Activated T-helper 2 cell treated with anti-CD3 and anti-CD28 coated beads, Interferon-gamma antibody, Interleukin-2, Interleukin-4, amounts not matched to agents 10 μg/mL and 5 μg/mL and 100 μg/mL, durations not matched to agents 14 hours and 24 hours and 36 hours (primary cell): ENCODE measurements around the gene INTS3. TPM values are rescaled to one million over a fixed set of nuclear protein-coding genes. Genes with fewer than 3 reads are reported as not detected.
A peak's percentile ranks its signal among the peaks of the same experiment; 100 is the strongest.

Source experiments
- DNase-seq: peaks from one replicate; pipeline ENCODE4 v3.0.0; 2021; ENCODE audit warnings: low spot score
- H3K27ac Mint-ChIP-seq: one replicate; pipeline ENCODE4 v1.8.0; 2021; ENCODE audit warnings: mixed read lengths
- H3K27me3 Mint-ChIP-seq: one replicate; pipeline ENCODE4 v1.8.0; 2021; ENCODE audit warnings: low read depth, mixed read lengths
- H3K36me3 Mint-ChIP-seq: one replicate; pipeline ENCODE4 v1.8.0; 2021; ENCODE audit warnings: low read depth, mixed read lengths
- H3K4me1 Mint-ChIP-seq: one replicate; pipeline ENCODE4 v1.8.0; 2021; ENCODE audit warnings: low read depth, mixed read lengths
- H3K4me3 Mint-ChIP-seq: one replicate; pipeline ENCODE4 v1.8.0; 2021; ENCODE audit warnings: low read depth, mild to moderate bottlenecking, moderate library complexity, mixed read lengths
- H3K9me3 Mint-ChIP-seq: one replicate; pipeline ENCODE4 v1.8.0; 2021; ENCODE audit warnings: mixed read lengths
- intact Hi-C: fragments of 100-400 bp; cut with micrococcal nuclease; formaldehyde crosslinking; loops from one replicate; pipeline ENCODE4 v1.15.1; 2023
- total RNA-seq: library from RNA; stranded (reverse); gene quantifications from 2 replicates; pipeline ENCODE4 v1.2.3, GENCODE V29; 2022

The INTS3 gene
- total RNA-seq, 1 donor from 2014 or later: 54.0 TPM

DNA sequence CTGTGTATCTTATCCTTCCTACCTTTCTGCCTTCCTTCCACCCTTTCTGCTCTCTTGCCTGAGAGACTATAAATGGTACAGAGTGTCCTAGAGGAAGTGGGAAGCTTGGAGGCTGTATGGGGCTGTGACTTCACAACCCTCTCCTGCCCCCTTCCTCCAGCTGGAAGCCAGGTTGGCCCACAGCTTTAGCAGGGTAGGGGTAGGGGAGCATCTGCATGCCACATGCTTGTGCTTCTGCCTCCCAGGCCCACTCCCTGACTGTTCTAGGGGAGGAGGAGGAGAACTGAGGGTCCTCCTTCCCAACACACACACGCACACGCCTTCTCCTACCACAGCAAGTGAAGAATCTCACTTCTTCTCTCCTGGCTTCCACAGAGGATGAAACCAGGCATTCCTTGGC lies 43.4 kb downstream of the INTS3 start:
- no peak overlapping the region for H3K4me3 Mint-ChIP-seq
- no peak for DNase-seq
- peaks cover 57% of the 10 kb centered on the region for H3K36me3 Mint-ChIP-seq
- H3K9me3 Mint-ChIP-seq: no peaks in the 10 kb centered on the region
- H3K27ac Mint-ChIP-seq: no peak overlapping the region
- intact Hi-C loops: no loop called here
- H3K4me1 Mint-ChIP-seq: peaks cover 14% of the 10 kb centered on the region
- no peaks in the 10 kb centered on the region for H3K27me3 Mint-ChIP-seq

- Mint-ChIP-seq H3K27ac (no peak overlapping the region), H3K4me3 (no peak overlapping the region), H3K27me3 (no peaks in the 10 kb centered on the region), H3K36me3 (peaks cover 55% of the 10 kb centered on the region), H3K4me1 (peaks cover 19% of the 10 kb centered on the region), H3K9me3 (no peaks in the 10 kb centered on the region)
- DNase-seq: no peak
- intact Hi-C loops: no loop called here
Measured at GRCh38 chr1:153771841-153772593, 44.2 kb downstream of the INTS3 start.

DNA sequence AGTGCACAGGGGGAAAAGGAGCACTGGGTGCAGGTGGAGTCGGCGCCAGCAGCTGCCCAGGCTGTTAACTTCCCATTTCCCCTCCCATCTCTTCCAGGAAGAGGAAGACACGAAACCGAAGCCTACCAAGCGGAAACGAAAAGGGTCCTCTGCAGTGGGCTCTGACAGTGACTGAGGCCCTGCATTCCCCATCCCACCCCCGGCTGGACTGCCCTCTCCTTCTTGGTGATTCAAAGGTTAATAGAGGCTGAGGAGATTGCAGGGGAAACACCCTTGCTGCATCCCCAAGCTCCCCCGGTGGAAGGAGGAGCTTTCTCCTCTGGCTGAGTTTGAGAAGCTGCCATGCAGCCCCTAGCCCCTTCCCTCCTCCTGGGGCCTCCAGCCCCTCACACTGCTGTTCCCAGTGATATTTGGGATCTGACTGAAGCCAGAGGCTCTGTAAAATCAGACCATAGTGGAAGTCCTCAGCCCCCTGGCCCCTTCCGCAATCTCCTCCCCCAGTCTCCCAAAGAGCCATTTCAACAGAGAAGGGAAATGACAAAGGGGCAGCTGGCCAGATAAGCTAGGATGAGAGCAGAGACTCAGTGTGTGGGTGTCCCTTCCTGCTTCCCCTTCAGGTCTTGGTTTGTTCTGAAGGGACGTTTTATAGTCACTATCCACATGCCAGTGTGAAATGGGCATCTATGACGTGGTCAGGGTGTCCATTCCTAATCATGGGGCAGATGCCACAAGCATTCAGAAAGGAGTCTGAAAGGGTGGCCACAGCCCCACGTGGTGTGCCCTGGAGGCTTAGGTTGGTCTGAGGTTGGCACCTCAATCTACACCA lies 45.5 kb downstream of the INTS3 start:
- Mint-ChIP-seq H3K27me3 (no peaks in the 10 kb centered on the region), H3K27ac (peak overlapping the region; percentile 12), H3K4me1 (peaks cover 24% of the 10 kb centered on the region), H3K4me3 (peak overlapping the region; percentile 48), H3K36me3 (peaks cover 48% of the 10 kb centered on the region), H3K9me3 (no peaks in the 10 kb centered on the region)
- intact Hi-C loops: no loop called here
- DNase-seq: no peak

DNA sequence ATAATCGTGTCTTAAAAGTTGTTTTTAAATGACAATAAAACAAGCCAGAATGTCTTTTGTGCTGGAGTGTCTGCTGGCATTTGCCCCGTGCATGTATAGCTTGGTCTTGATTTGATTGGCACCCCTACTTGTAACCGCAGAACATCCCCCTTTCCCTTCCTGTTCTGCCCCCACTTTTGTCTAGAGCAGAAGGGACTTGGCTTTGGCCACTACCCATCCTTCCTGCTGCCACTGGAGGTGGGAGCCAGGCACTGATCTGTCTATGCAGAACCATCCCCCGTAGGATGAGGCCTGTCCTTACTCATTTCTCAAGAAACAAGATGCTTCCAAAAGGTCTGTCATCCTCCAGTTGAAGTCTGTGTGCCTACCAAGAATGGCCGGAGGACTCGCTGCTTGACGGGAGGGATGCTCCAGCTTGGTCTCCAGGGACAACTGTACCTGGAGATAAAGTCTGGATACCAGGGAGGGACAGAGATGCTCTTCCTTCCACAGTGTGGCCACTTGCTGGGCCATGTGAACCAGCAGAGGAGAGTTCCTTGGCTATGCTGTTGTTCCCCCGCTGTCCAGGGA lies 46.3 kb downstream of the INTS3 start:
- no peak for DNase-seq
- intact Hi-C loops: no loop called here
- Mint-ChIP-seq H3K27me3 (no peaks in the 10 kb centered on the region), H3K27ac (peak overlapping the region; percentile 33), H3K9me3 (no peaks in the 10 kb centered on the region), H3K4me3 (no peak overlapping the region), H3K36me3 (peaks cover 43% of the 10 kb centered on the region), H3K4me1 (peaks cover 24% of the 10 kb centered on the region)

GRCh38 chr1:153774780-153775457 lies 47.1 kb downstream of the INTS3 start, which contains the start of gene SLC27A3:
Gene SLC27A3 (plus strand): TSS chr1:153775407. CDS start chr1:153775498, 91 bp downstream.
- intact Hi-C loops: no loop called here
- no peaks in the 10 kb centered on the region for H3K9me3 Mint-ChIP-seq
- no peaks in the 10 kb centered on the region for H3K27me3 Mint-ChIP-seq
- peak within 1 kb of the TSS; percentile 58 for H3K27ac Mint-ChIP-seq
- H3K4me3 Mint-ChIP-seq: peak within 1 kb of the TSS; percentile 77
- H3K4me1 Mint-ChIP-seq: peaks cover 24% of the 10 kb centered on the region
- no peak for DNase-seq
- peaks cover 39% of the 10 kb centered on the region for H3K36me3 Mint-ChIP-seq

DNA sequence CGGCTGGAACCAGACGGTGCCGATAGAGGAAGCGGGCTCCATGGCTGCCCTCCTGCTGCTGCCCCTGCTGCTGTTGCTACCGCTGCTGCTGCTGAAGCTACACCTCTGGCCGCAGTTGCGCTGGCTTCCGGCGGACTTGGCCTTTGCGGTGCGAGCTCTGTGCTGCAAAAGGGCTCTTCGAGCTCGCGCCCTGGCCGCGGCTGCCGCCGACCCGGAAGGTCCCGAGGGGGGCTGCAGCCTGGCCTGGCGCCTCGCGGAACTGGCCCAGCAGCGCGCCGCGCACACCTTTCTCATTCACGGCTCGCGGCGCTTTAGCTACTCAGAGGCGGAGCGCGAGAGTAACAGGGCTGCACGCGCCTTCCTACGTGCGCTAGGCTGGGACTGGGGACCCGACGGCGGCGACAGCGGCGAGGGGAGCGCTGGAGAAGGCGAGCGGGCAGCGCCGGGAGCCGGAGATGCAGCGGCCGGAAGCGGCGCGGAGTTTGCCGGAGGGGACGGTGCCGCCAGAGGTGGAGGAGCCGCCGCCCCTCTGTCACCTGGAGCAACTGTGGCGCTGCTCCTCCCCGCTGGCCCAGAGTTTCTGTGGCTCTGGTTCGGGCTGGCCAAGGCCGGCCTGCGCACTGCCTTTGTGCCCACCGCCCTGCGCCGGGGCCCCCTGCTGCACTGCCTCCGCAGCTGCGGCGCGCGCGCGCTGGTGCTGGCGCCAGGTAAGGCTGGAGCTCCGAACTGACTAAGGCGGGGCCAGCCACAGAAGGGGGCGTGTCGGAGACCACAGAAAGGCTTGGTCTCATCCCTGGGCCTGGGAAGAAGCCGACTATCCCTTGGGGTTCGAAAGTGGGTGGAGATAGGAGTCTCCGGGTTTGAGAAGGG lies 47.8 kb downstream of the INTS3 start:
- Mint-ChIP-seq H3K27me3 (no peaks in the 10 kb centered on the region), H3K27ac (no peak overlapping the region), H3K36me3 (peaks cover 39% of the 10 kb centered on the region), H3K9me3 (no peaks in the 10 kb centered on the region), H3K4me1 (peaks cover 24% of the 10 kb centered on the region), H3K4me3 (peak overlapping the region; percentile 77)
- intact Hi-C loops: no loop called here
- DNase-seq: peak; percentile 49

DNA sequence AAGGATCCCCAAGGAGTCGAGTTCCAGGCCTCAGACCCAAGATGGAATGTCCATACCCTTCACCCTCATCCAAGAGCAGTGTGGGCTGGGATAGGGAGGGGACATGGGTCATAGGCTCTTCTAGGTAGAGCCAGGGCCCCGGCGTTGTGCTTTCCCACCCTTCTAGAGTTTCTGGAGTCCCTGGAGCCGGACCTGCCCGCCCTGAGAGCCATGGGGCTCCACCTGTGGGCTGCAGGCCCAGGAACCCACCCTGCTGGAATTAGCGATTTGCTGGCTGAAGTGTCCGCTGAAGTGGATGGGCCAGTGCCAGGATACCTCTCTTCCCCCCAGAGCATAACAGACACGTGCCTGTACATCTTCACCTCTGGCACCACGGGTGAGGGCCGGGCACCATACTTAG lies 48.5 kb downstream of the INTS3 start:
- Mint-ChIP-seq H3K4me1 (peaks cover 24% of the 10 kb centered on the region), H3K27me3 (no peaks in the 10 kb centered on the region), H3K4me3 (peak overlapping the region; percentile 77), H3K36me3 (peaks cover 36% of the 10 kb centered on the region), H3K27ac (no peak overlapping the region), H3K9me3 (no peaks in the 10 kb centered on the region)
- DNase-seq: no peak
- intact Hi-C loops: no loop called here

DNA sequence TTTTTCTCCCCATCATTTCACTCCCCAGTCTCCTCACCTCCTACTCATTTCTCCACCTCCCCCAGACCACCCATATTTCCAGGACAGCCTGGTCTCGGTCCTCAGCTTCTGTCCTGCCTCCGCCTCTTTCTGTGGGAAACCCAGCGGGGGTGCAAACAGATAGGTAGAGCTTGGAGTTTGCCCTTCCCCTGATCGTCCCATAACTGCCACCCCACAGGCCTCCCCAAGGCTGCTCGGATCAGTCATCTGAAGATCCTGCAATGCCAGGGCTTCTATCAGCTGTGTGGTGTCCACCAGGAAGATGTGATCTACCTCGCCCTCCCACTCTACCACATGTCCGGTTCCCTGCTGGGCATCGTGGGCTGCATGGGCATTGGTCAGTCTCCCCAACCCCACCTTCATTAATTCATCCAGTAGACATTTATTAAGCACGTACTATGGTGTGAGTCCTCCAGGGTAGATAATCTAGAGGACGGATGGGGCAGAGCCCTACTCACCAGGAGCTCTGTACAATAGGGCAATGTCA lies 49.1 kb downstream of the INTS3 start:
- Mint-ChIP-seq H3K4me1 (peaks cover 24% of the 10 kb centered on the region), H3K27ac (no peak overlapping the region), H3K4me3 (peak overlapping the region; percentile 63), H3K27me3 (no peaks in the 10 kb centered on the region), H3K9me3 (no peaks in the 10 kb centered on the region), H3K36me3 (peaks cover 34% of the 10 kb centered on the region)
- DNase-seq: no peak
- intact Hi-C loops: no loop called here

DNA sequence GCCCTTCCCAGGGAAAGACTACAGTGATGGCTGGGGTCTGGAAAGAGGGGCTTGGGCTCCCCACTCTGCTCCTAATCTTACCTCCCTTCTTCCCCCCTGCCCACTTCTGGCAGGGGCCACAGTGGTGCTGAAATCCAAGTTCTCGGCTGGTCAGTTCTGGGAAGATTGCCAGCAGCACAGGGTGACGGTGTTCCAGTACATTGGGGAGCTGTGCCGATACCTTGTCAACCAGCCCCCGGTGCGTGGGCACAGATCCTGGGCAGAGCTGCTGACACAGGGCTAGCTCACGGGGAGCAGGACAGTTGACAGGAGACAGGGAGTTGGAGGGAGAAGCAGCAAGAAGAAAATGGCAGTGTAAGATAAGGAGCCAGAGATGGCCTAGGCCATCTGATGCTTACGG lies 49.8 kb downstream of the INTS3 start:
- Mint-ChIP-seq H3K36me3 (peaks cover 28% of the 10 kb centered on the region), H3K27ac (no peak overlapping the region), H3K27me3 (no peaks in the 10 kb centered on the region), H3K9me3 (no peaks in the 10 kb centered on the region), H3K4me1 (peaks cover 24% of the 10 kb centered on the region), H3K4me3 (no peak overlapping the region)
- intact Hi-C loops: no loop called here
- DNase-seq: no peak

GRCh38 chr1:153778051-153778823 lies 50.4 kb downstream of the INTS3 start:
- intact Hi-C loops: no loop called here
- no peaks in the 10 kb centered on the region for H3K9me3 Mint-ChIP-seq
- H3K36me3 Mint-ChIP-seq: peaks cover 23% of the 10 kb centered on the region
- no peaks in the 10 kb centered on the region for H3K27me3 Mint-ChIP-seq
- no peak for DNase-seq
- H3K27ac Mint-ChIP-seq: no peak overlapping the region
- no peak overlapping the region for H3K4me3 Mint-ChIP-seq
- peaks cover 25% of the 10 kb centered on the region for H3K4me1 Mint-ChIP-seq

DNA sequence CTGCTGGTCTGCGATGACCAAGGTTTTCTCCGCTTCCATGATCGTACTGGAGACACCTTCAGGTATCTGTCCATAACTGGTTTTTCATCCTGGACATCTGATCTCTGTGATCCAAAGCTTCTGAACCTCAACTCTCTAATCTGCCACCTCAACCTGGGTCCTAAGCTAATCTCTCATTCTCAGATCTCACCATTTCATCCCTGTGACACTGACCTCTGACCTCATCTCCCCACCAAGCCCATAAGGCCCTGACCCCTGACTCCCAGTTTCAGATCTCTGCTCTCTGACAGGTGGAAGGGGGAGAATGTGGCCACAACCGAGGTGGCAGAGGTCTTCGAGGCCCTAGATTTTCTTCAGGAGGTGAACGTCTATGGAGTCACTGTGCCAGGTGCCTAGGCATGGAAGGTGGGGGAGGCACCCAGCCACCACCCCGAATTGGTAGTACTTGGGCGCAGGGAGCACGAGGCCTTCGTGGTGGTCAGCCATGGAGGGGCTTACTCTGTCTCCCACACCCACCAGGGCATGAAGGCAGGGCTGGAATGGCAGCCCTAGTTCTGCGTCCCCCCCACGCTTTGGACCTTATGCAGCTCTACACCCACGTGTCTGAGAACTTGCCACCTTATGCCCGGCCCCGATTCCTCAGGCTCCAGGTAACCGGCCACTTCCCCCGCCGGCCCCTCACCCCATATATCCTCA lies 51.1 kb downstream of the INTS3 start:
- Mint-ChIP-seq H3K27me3 (no peaks in the 10 kb centered on the region), H3K9me3 (no peaks in the 10 kb centered on the region), H3K27ac (no peak overlapping the region), H3K36me3 (peaks cover 17% of the 10 kb centered on the region), H3K4me1 (peaks cover 24% of the 10 kb centered on the region), H3K4me3 (no peak overlapping the region)
- no peak for DNase-seq
- intact Hi-C loops: no loop called here
